Stimulated activated CD4-positive, alpha-beta T cell treated with anti-CD3 and anti-CD28 coated beads, Interleukin-4, amount 100 ng/mL, for 1 hour (primary cell): ENCODE results near the gene RNGTT.
"Not testable (repeated sequence)": the region's sequence is repeated elsewhere in the genome, so short reads cannot be mapped to it uniquely, and the experiment has no call there.

Experiments used
- DNase-seq: peaks from one replicate; pipeline ENCODE4 v3.0.0-alpha.2; 2020

Gene RNGTT

GRCh38 chr6:88908598-88909548 lies 54.5 kb downstream of the RNGTT start:
- no peak for DNase-seq

GRCh38 chr6:88907148-88907547 lies 56.3 kb downstream of the RNGTT start:
- not testable (repeated sequence) for DNase-seq

- no peak for DNase-seq
Measured at GRCh38 chr6:88899569-88900316, 63.7 kb downstream of the RNGTT start.

GRCh38 chr6:88895911-88896310 lies 67.5 kb downstream of the RNGTT start:
- no peak for DNase-seq

GRCh38 chr6:88890860-88891845 lies 72.3 kb downstream of the RNGTT start:
- no peak for DNase-seq

GRCh38 chr6:88890394-88890793 lies 73.0 kb downstream of the RNGTT start:
- DNase-seq: no peak

GRCh38 chr6:88884361-88884760 lies 79.1 kb downstream of the RNGTT start:
- no peak for DNase-seq

GRCh38 chr6:88882536-88882935 lies 80.9 kb downstream of the RNGTT start:
- DNase-seq: no peak

GRCh38 chr6:88881451-88881850 lies 82.0 kb downstream of the RNGTT start:
- no peak for DNase-seq

- DNase-seq: no peak
Measured at GRCh38 chr6:88880021-88880420, 83.4 kb downstream of the RNGTT start.

- DNase-seq: no peak
Measured at GRCh38 chr6:88877893-88878292, 85.5 kb downstream of the RNGTT start.

GRCh38 chr6:88872962-88873361 lies 90.5 kb downstream of the RNGTT start:
- DNase-seq: no peak

GRCh38 chr6:88871498-88871897 lies 91.9 kb downstream of the RNGTT start:
- DNase-seq: no peak

GRCh38 chr6:88870717-88871330 lies 92.6 kb downstream of the RNGTT start:
- DNase-seq: no peak

GRCh38 chr6:88869263-88870020 lies 94.0 kb downstream of the RNGTT start:
- DNase-seq: no peak

GRCh38 chr6:88867841-88868731 lies 95.3 kb downstream of the RNGTT start:
- no peak for DNase-seq

- no peak for DNase-seq
Measured at GRCh38 chr6:88866856-88867255, 96.6 kb downstream of the RNGTT start.

- no peak for DNase-seq
Measured at GRCh38 chr6:88865275-88865674, 98.1 kb downstream of the RNGTT start.

GRCh38 chr6:88864359-88865054 lies 98.9 kb downstream of the RNGTT start:
- no peak for DNase-seq

GRCh38 chr6:88860310-88860709 lies 103.1 kb downstream of the RNGTT start:
- no peak for DNase-seq
